GM21786 (cell line): Measurements from ENCODE around the gene CTR9.

Experiments used
- ATAC-seq: cut with Tn5 transposase; IDR thresholded peaks from one replicate; pipeline ENCODE4 v1.9.1; 2021; ENCODE audit not compliant: unreplicated experiment

The CTR9 gene

DNA sequence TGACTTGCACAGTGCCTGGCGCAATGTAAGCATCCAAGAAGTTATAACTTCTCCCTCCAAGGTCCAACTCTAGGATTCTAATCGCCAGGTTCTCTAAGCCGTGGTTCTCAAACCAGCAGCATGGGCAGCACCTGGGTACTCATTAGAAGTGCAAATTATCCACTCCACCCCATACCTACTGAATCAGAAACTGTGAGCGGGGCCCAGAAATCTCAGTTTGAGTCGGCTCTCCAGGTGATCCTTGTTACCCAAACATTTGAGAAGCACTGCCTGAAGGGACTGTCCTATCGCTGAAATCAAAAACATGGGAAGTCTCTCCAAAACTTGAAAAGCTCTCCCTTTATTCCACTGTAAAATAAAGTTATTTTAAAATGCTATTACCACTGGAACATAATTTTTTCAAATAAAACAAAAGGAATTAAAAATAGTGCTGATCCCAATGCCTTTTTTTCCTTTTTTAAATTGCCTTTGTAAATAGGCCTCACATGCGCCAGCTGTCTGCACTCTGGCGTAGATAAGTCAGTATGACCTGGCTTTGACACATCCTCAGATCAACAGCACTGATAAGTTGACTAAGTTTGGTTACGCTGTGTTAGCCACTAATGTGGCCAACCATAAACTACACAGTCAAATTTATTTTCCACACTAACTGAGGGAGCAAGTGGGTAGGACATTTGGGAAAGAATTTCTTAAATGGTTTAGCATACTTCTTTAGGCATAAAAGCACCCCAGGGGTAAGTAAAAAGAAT lies 8.4 kb upstream of the CTR9 start:
- no peak for ATAC-seq

DNA sequence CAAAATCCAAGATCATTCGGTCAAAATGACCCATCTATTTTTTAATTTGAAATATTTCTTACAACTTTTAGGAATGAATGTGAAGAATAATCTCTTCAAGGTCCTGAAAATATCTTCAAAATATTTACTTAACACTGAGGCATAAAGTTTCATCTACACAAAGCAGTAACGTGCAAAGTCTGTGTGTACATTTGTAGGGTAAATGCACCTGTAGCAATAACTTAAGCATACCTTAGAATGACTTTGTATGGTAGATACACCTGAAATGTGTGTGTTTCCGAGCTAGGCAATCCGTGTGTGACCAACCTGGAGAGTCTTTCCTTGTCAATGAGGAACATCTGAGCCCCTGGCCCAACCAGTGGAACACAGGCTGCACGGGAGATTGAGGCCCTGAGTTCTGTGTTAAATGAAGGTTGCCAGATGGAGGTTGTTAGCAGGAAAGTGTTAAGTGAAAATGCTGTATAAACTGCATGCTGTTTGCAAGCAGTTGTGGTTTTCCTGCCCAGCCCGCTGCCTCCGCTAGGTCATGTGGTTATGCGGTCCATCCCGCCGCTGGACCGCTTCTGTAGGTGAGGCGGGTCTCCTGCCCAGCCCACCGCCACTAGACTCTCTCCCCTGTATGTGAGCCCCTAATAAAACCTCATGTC lies 7.6 kb upstream of the CTR9 start:
- ATAC-seq = no peak

DNA sequence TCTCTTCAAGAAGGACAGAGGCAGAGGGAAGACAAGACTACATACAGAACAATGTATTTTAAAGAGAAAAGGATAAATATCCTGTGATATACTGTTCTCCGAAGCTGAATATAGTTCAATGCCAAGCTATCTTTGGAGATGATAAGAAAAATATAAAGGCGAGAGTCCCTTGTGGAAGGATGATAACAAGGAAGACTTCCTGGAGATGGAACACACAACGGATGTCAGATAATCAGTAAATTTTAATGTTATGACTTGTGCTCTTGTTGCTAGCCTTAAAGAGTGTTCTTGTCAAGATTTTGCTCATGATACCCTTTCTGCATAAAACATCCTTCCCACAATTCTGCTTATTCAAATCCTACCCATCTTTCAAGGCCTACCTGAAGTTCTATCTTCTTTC lies 6.8 kb upstream of the CTR9 start:
- ATAC-seq = no peak

DNA sequence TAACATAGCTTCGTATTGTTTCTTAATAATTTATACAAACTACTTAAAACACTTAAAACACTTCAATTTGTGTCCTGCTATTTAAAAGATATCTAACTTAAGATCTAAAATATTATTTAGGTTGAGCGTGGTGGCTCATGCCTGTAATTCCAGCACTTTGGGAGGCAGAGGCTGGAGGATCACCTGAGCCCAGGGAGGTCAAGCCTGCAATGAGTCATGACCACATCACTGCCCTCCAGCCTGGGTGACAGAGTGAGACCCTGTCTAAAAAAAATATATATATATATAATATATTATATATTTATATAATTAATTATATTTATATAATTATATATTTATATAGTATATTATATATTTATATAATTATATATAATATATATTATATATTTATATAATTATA lies 4.2 kb upstream of the CTR9 start:
- ATAC-seq = no peak

DNA sequence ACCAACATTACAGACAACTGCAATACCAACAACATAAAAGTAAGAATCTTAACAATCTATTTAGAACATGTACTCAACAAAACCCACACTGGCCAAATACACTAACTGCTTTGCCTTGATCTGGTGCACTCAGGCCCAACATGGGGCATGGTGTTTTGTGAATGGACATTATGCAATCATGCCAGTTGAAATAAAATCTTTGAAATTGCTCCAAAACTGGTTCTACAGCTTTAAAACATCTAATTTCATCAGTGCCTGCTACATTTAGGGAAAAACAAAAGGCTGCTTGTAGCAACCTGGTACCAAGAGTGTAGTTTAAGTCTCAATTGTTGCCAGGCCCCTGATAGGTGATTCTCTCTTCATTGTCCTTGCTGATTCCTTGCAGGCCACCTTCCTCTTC lies 3.3 kb upstream of the CTR9 start:
- ATAC-seq = no peak

DNA sequence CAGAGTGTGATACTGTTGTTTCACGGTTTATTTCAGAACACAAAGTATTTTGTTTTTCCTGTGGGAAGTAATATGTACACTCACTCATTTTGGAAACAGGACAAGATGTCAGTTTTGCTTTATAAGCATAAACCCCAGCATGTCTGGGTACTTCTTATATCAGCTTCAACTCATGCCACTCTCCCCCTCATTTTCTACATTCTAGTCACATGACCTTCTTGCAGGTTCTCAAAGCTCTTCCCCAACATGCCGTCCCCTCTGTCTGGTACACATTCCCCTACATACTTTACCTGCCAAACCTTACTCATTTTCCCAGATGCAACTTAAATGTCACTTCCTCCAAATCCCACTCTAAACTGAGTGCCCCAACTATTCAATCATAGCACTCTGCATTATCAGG lies 1.6 kb upstream of the CTR9 start:
- ATAC-seq = no peak

DNA sequence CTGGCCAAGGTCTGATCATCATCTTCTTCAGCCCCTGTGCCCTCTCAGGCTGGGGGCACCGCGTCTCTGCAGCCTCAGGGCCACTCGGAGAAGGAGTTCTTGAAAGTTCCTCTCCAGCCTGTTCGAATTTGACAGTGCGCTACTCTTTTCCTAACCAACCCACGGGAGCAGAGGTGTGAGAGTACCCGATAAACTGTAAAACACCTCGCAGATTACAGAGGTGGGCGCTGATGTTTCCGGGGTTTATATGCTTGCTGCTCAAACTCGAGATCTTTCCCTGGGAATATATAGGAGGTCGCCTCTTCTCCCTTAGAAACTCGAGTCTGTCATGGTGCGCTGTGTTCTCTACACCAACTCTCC lies 515 bp downstream of the CTR9 start:
- peak; percentile 23 for ATAC-seq

DNA sequence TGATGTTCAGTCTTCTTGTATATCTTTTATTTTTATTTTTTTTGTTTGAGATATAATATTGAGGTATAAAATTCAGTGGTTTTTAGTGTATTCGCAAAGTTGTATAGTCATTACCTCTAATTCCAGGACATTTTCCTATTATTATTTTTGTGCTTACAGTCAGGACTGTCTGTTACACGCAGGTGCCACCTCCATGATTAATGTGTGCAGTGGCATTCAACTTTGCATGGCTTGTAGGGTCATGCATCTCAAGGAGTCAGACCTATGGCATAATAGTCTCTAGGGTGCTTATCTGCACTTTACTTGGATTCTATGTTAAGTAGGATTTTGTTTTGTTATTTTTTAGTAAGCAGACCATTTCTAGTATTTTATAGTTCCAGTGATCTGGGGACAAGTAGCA lies 1.0 kb downstream of the CTR9 start:
- no peak for ATAC-seq

DNA sequence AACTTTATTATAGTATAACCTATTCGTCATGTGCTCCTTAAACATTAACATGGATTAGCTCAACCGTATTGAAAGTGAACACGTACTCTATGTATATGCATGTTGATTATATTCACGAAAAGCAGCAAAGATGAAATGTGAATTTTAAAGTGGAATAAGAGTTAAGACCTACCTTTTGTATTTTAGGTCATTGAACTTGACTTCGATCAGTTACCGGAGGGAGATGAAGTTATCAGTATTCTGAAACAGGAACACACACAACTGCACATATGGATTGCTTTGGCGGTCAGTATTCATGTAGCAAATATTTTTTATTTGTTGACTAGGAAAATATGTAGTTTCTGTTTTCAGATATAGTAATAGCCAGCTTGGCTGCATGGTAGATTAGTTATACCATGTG lies 1.4 kb downstream of the CTR9 start:
- no peak for ATAC-seq

DNA sequence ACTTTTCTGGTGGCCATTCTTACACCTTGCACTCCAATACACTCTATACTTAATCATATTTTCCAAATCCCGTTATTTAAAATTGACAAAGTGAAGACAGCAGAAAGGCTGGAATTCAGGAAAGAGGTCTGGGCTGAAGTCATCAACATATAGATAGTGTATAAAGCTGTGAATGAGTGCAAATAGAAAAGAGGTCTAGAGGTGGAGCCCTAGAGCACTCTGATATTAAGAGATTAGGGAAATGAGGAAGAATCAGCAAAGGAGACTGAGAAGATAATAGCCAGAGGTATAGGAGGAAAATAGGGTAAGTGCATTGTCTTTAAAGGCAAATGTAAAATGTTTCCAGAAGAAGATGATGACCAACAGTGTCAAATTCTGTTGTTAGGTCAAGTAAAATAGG lies 7.9 kb downstream of the CTR9 start:
- no peak for ATAC-seq

DNA sequence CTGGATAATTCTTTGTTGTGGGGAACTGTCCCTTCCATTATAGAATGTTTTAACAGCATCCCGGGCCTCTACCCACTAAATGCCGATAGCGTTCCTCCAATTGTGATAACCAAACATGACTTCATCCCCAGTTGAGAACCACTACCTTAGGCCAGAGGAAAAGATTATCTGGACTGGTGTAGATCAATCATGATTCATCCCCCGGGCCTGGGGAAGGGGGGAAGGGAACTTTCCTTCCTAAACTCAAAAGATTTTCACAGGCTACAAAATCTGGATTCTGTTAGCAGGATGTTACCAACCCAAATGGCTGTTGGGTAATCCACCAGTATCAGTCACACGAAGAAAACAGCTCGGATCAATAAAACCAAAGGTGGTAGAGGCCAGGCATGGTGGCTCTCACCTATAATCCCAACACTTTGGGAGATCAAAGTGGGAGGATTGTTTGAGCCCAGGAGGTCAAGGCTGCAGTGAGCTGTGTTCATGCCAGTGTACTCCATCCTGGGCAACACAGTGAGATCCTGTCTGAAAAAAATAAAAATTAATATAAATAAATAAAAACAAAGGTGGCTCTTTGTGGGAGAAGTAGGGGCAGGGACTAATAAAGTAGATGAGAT lies 10.1 kb downstream of the CTR9 start:
- no peak for ATAC-seq

DNA sequence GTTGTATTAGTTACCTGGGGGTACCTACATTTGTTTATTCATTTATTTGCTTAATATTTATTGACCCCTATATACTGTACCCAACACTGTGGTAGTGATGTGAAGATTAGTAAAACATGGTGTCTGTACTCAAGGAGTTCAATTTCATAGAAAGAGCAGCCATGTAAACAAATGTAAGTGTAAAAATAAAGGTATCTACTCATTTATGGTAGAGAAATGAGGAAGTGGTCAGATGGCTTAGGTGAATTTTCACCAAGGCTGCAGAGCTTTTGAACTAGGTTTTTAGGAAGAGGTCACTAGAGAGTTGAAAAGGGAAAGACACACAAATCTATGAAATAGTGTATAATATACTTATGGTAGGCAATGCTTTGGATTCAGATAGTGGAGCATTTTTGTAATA lies 11.1 kb downstream of the CTR9 start:
- ATAC-seq = peak; percentile 87

DNA sequence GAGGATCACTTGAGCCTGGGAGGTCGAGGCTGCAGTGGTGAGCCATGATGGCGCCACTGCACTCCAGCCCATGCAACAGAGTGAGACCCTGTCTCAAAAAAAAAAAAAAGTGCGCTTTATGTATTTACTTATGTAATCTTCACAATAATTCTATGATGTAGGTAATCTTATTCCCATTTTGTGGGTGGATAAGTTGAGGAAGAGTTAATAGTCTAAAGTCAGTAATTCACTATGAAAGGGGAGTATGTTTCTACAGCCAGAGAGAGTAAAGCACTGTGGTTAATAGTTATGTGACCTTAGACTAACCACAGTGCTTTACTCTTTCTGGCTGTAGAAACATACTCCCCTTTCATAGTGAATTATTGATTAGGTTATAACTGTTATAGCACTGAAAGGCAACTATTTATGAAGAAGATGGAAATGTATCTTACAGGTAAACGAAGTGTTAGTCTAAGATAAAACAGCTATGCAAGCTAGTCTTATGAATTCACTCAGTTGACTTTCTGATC lies 11.9 kb downstream of the CTR9 start:
- peak; percentile 44 for ATAC-seq

DNA sequence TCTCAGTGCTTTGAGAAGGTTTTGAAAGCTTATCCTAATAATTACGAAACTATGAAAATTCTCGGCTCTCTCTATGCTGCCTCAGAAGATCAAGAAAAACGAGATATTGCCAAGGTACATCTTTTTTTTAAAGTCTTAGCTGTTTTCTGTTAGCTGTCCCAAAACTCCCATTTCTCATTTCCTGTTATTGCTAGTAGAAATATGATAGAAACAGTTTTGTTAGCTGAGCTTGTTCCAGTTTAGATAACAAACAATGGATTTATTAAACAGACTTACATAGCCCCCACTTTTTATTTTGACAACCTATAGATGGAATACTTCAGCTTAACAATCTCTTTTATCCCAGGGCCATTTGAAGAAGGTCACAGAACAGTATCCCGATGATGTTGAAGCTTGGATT lies 12.7 kb downstream of the CTR9 start:
- ATAC-seq = no peak

DNA sequence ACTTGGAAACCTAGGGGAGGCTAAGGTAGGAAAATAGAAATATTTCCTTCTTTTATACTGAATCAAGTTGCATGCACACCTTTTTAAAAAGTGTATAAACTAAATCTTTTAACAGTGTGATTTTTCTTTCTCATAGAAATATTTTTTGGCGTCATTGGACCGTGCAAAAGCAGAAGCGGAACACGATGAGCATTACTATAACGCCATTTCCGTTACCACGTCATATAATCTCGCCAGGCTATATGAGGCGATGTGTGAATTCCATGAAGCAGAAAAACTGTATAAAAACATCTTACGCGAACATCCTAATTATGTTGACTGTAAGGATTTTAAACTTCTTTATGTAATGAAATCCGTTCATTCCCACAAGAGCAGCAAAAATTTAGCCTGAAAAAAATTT lies 13.4 kb downstream of the CTR9 start:
- ATAC-seq = no peak

DNA sequence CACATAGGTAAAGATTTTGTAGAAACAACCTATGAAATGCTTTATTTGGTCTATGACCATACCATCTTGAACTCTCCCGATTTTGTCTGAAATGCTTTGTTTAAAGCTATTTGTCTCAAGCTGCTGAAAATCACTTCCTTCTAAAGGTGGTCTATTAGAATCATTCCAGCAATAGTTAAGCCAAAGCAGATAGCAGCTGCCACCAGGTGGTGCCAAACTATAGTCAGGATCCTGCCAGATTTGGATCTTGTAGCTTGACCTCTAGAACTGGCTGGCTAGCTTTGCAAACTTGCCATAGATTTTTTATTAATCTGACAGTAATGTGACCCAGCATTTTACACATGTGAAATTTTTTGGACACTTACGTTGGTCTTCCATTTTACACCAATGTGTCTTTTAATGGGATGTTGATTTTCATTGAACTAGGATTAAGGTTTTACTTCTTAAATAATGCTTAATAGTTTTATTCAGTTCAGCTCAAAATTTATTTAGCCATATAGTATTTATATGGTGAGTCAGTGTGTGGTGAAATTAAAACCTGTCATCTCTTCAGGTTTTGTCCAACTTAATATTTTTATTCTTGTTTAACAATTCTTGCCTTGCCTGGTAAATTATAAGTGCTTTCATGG lies 19.7 kb downstream of the CTR9 start:
- ATAC-seq = no peak

DNA sequence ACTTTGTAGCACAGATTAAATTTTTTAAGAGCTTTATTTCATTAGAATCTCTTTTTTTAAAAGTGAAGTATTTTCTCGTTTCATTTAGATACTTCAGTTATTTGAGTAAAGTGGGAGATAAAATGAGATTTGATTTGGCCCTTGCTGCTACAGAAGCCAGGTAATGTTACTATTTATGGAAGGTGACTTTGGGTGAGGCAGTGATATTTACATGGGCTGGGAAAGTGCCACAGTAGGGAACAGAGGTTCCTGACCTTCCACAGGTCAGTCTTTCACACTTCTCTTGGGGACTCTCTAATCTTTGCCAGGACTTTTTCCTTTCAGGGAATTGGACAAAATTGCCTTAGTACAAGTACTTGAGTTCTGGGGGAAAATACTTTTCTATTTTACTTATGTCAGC lies 20.4 kb downstream of the CTR9 start:
- ATAC-seq = no peak

DNA sequence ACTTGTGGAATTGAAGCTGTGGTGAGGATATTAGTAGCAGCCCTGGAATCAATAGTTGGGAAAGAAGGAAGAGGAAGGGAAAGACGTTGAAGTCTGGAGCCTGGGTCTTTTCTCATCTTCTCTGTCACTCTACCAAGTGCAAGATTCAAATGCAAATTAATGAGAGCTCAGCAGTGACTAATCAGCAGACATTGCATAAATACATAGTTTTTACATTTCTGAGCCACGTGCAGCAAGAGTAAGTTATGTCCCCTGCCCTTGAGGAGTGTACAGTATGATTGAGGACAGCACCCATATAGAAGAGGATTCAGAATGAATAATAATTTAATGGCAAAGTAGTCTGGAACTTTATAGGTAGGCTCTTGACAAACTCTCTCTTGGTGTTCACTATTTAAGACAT lies 23.8 kb downstream of the CTR9 start:
- ATAC-seq = no peak

DNA sequence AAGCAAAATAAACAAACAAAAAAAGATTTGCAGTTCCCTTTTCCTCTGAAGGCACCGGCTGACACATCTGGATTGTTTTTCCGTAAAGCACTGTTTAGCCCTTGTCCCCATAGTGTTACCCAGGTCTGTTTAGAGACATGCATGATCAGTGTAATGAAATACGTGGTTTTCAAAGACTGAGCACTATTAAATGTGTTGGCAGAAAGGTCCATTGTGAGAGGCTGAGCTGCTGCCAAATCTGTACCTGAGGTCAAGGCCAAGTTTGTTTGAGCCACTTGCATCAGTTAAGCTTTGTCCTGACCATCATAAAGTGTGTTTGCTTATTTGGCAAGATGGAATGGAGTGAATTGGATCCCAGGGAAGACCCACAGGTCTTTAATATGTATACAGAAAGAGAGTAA lies 26.3 kb downstream of the CTR9 start:
- ATAC-seq = no peak

DNA sequence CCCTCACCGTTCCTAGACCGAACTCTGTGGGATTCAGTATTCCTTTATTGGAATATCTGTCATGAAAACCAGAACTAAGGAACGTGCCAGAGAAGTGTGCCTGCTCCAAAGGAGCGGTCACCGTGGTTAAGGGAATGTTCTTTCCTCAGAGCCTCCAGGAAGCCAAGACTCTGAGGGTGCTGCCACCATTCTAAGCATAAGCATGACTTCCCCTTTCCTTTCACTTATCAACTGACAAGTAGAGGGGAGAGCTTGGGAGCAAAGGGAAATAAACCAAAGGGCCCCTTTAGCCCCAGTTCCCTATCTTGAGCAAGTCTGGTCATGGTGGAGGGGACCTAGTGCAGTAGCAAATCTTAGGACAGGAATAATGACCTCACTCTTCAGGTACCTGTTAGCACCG lies 26.8 kb downstream of the CTR9 start:
- no peak for ATAC-seq

DNA sequence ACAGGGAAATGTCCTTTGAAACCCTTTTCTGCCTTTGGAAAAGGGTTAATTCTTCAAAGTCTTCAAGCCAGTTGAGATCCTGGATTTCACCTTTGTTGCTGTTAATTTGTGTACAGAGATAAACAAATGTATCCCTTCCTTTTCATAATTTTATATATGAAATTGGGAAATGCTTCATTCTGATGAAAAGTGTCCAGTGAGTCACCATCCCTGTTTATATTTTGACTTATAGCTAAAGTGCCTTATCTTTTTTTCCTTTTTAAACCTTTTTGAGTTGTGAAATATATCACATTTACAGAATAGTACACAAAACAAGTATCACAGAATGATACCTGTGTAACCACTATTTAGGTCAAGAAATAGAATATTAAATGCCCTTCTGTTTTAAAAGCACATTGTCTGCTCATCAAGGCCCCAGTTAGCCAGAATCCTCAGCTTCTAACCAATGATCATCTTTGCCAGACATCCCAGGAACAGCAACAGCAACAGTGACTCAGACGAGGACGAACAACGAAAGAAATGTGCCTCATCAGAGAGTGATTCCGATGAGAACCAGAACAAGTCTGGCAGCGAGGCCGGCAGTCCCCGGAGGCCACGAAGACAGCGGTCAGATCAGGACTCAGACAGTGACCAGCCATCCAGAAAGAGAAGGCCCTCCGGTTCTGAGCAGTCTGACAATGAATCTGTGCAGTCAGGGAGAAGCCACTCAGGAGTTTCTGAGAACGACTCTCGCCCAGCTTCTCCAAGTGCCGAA lies 27.3 kb downstream of the CTR9 start:
- ATAC-seq = no peak
